Gastroesophageal sphincter (tissue), 3 donors: ENCODE data around the gene DDIT3.

Source experiments
- CTCF ChIP-seq, 4 experiments: fragments of 200-600 bp in 2 of 4; fragments of 450-650 bp in 2 of 4; sonication (generic) in 1 of 4; IDR thresholded peaks; one replicate each; pipeline ENCODE4 v1.5.1; 2017 to 2019; ENCODE audit warnings: antibody characterized with exemption in 4 of 4, mild to moderate bottlenecking in 2 of 4, moderate library complexity in 2 of 4
- EP300 ChIP-seq: sonication (generic); formaldehyde crosslinking; IDR thresholded peaks from one replicate; pipeline ENCODE4 v1.6.1; 2017; ENCODE audit warnings: antibody characterized with exemption, mild to moderate bottlenecking
- POLR2A ChIP-seq, 2 donors: fragments of 450-650 bp; IDR thresholded peaks; one replicate each; pipeline ENCODE4 v1.6.1; 2017; ENCODE audit warnings: antibody characterized with exemption in 2 of 2, mild to moderate bottlenecking in 2 of 2, moderate library complexity in 1 of 2
- POLR2AphosphoS5 ChIP-seq: sonication (generic); formaldehyde crosslinking; IDR thresholded peaks from one replicate; pipeline ENCODE4 v1.6.1; 2017; ENCODE audit warnings: antibody characterized with exemption

GRCh38 chr12:57554897-57555296 is 34.6 kb upstream of the DDIT3 start:
- TF ChIP-seq CTCF (IDR thresholded peaks at IDR 0.05), result no peak
- no peak for TF ChIP-seq POLR2A (IDR thresholded peaks at IDR 0.05)
- TF ChIP-seq EP300, result no peak
- TF ChIP-seq POLR2AphosphoS5, result no peak
